HepG2 (cell line): ENCODE measurements around the gene DSCAML1. TPM values are rescaled to one million over a fixed set of nuclear protein-coding genes. Genes with fewer than 3 reads are reported as not detected.

Source experiments
- ATAC-seq: fragments of 200-7000 bp; cut with Tn5 transposase; 3 replicates; pipeline ENCODE4 v1.9.1; 2020; ENCODE audit warnings: mild to moderate bottlenecking, moderate library complexity
- BruUV-seq: library from RNA; stranded (reverse); fragments of 400-500 nt; replicated peaks from 2 replicates; lab custom pipeline; 2021; lab: Mats Ljungman, UMichigan
- CTCF ChIA-PET: fragments of 300-600 bp; formaldehyde crosslinking; extraction: SDS; loops from one replicate; lab custom pipeline; 2021; ENCODE audit warnings: low total read pairs, inconsistent platforms, low intra/inter-chr PET ratio; lab: Yijun Ruan, JAX
- POLR2A ChIA-PET: fragments of 350-600 bp; sonication (Branson Sonifier 250); formaldehyde crosslinking; loops from one replicate; lab custom pipeline; 2020; ENCODE audit warnings: antibody characterized with exemption, inconsistent platforms; lab: Yijun Ruan, JAX
- DNase-seq: peaks from one replicate; pipeline ENCODE4 v3.0.0-alpha.2; 2015; ENCODE audit warnings: low spot score
- FAIRE-seq: peaks from 3 replicates; lab custom pipeline; 2011; peaks lifted over from hg19 to GRCh38; lab: Jason Lieb, UNC
- H2AFZ ChIP-seq: one replicate; pipeline ENCODE4 v1.6.1; 2011; ENCODE audit warnings: low read length, inconsistent platforms
- H3K27ac ChIP-seq: fragments of 300-600 bp; 3 replicates; pipeline ENCODE4 v1.8.0; 2011; ENCODE audit warnings: mixed run types, mild to moderate bottlenecking, mixed read lengths, low read length, inconsistent platforms; ENCODE audit not compliant: insufficient read depth; ENCODE audit errors: extremely low read length
- H3K27me3 ChIP-seq, 2 experiments: fragments of 200-600 bp in 1 of 2; 2 replicates in 1 of 2; 3 replicates in 1 of 2; pipeline versions ENCODE4 v1.6.0 to v1.8.0; 2011; ENCODE audit warnings: low read length in 2 of 2, mild to moderate bottlenecking in 2 of 2, moderate library complexity in 2 of 2, inconsistent platforms in 1 of 2; ENCODE audit not compliant: insufficient read depth in 2 of 2, control insufficient read depth in 1 of 2
- H3K36me3 ChIP-seq, 2 experiments: fragments of 200-600 bp in 1 of 2; replicated peaks in 1 of 2; 2 replicates in 1 of 2; 3 replicates in 1 of 2; pipeline versions ENCODE4 v1.5.1 to v1.8.0; 2011; ENCODE audit warnings: low read length in 2 of 2, inconsistent platforms in 1 of 2; ENCODE audit not compliant: insufficient read depth in 2 of 2, control insufficient read depth in 1 of 2
- H3K4me1 ChIP-seq: 2 replicates; pipeline ENCODE4 v1.5.1; 2012; ENCODE audit warnings: low read length, inconsistent platforms; ENCODE audit not compliant: insufficient read depth
- H3K4me2 ChIP-seq: 2 replicates; pipeline ENCODE4 v1.6.0; 2011; ENCODE audit warnings: low read depth, low read length, inconsistent platforms
- H3K4me3 ChIP-seq, 3 experiments: fragments of 200-600 bp in 1 of 3; sonication (generic), shearing (Covaris generic) in 1 of 3; replicated peaks in 1 of 3; 2 replicates each; pipeline ENCODE4 v1.5.1; 2011 to 2016; ENCODE audit warnings: low read length in 3 of 3, inconsistent platforms in 2 of 3, low read depth in 2 of 3, mild to moderate bottlenecking in 2 of 3, control low read depth in 1 of 3, mixed read lengths in 1 of 3; ENCODE audit not compliant: insufficient read depth in 1 of 3
- H3K79me2 ChIP-seq: one replicate; pipeline ENCODE4 v1.6.1; 2011; ENCODE audit warnings: low read length, inconsistent platforms; ENCODE audit not compliant: insufficient read depth
- H3K9ac ChIP-seq: 2 replicates; pipeline ENCODE4 v1.6.0; 2011; ENCODE audit warnings: mild to moderate bottlenecking, low read depth, low read length, inconsistent platforms; ENCODE audit not compliant: insufficient read depth
- H3K9me3 ChIP-seq: 2 replicates; pipeline ENCODE4 v1.5.1; 2012; ENCODE audit warnings: mild to moderate bottlenecking, low read length
- H4K20me1 ChIP-seq: 2 replicates; pipeline ENCODE4 v1.6.0; 2011; ENCODE audit warnings: inconsistent platforms, mild to moderate bottlenecking, low read length, moderate library complexity; ENCODE audit not compliant: insufficient read depth
- ATRX ChIP-seq: sonication (generic); formaldehyde crosslinking; IDR thresholded peaks from 2 replicates; pipeline ENCODE4 v1.4.0; 2020; ENCODE audit warnings: missing genetic modification reagents, borderline replicate concordance
- ELK4 ChIP-seq: sonication (generic); formaldehyde crosslinking; IDR thresholded peaks from 2 replicates; pipeline ENCODE4 v1.9.0; 2021; ENCODE audit warnings: missing genetic modification reagents, borderline replicate concordance
- KLF13 ChIP-seq: sonication (generic); formaldehyde crosslinking; IDR thresholded peaks from 2 replicates; pipeline ENCODE4 v1.4.0; 2020; ENCODE audit warnings: mild to moderate bottlenecking, missing genetic modification reagents
- MYPOP ChIP-seq: sonication (generic); formaldehyde crosslinking; IDR thresholded peaks from 2 replicates; pipeline ENCODE4 v1.8.1; 2023; ENCODE audit warnings: mild to moderate bottlenecking, moderate library complexity, missing genetic modification reagents
- ZFP62 ChIP-seq: sonication (generic); formaldehyde crosslinking; IDR thresholded peaks from 2 replicates; pipeline ENCODE4 v1.4.0; 2020; ENCODE audit warnings: missing genetic modification reagents
- ZNF253 ChIP-seq: sonication (generic); formaldehyde crosslinking; IDR thresholded peaks from 2 replicates; pipeline ENCODE4 v1.8.0; 2022; ENCODE audit warnings: mild to moderate bottlenecking, missing genetic modification reagents, borderline replicate concordance
- ZNF383 ChIP-seq: sonication (generic); formaldehyde crosslinking; IDR thresholded peaks from 2 replicates; pipeline ENCODE4 v1.4.0; 2020; ENCODE audit warnings: missing genetic modification reagents, mild to moderate bottlenecking, borderline replicate concordance
- ZNF564 ChIP-seq: sonication (generic); formaldehyde crosslinking; IDR thresholded peaks from 2 replicates; pipeline ENCODE4 v1.8.1; 2023; ENCODE audit warnings: mild to moderate bottlenecking, missing genetic modification reagents
- WGBS: methylation state at CpG from one replicate; pipeline ENCODE4 v1.1.6; 2017; ENCODE audit warnings: low lambda C conversion rate; 5-methylcytosine and 5-hydroxymethylcytosine counted together
- in situ Hi-C: cut with HindIII; loops from 2 replicates; pipeline ENCODE4 v1.10.0; 2017; ENCODE audit warnings: low pct_unique_long_range_greater_than_20kb; ENCODE audit not compliant: extremely low pct_ligation_motif_present
- intact Hi-C: fragments of 100-400 bp; cut with micrococcal nuclease; formaldehyde crosslinking; loops from one replicate; pipeline ENCODE4 v1.10.0; 2022; ENCODE audit not compliant: unreplicated experiment
- polyA plus RNA-seq, 8 experiments: library from polyadenylated mRNA; depleted of rRNA in 3 of 8; stranded (reverse) in 7 of 8; unstranded in 1 of 8; fragments of >200 nt; fragmentation: Illumina TruSeq in 4 of 8; extraction: Trizol in 4 of 8; gene quantifications; 2 replicates each; pipeline versions ENCODE4 v1.2.1 to v1.2.3, GENCODE V29; 2011 to 2016; ENCODE audit warnings: low read depth in 4 of 8, missing spikeins in 1 of 8, mixed read lengths in 1 of 8; ENCODE audit not compliant: insufficient read depth in 1 of 8
- total RNA-seq, 5 experiments: library from RNA; depleted of rRNA; stranded (reverse); fragments of >200 nt; fragmentation: Illumina TruSeq; extraction: Trizol; gene quantifications; 2 replicates each; pipeline ENCODE4 v1.2.3, GENCODE V29; 2016; ENCODE audit warnings: low read depth in 1 of 5
- TF ChIP-seq, protein P1 (sequence below): sonication (generic); formaldehyde crosslinking; IDR thresholded peaks from 2 replicates; pipeline ENCODE4 v1.8.0; 2022; ENCODE audit warnings: missing genetic modification reagents, mild to moderate bottlenecking, inconsistent platforms, borderline replicate concordance
- TF ChIP-seq, protein P2 (sequence below): sonication (generic); formaldehyde crosslinking; conservative IDR thresholded peaks from 2 replicates; pipeline ENCODE4 v1.4.0; 2020; ENCODE audit warnings: missing genetic modification reagents

DSCAML1 gene
- total and polyA plus RNA-seq, 2 of the 13 experiments (the other 11 are each of a cell fraction or from before 2014, with no cell fraction given), result 0.29 to 0.40 TPM

- TF ChIP-seq, protein P1, sequence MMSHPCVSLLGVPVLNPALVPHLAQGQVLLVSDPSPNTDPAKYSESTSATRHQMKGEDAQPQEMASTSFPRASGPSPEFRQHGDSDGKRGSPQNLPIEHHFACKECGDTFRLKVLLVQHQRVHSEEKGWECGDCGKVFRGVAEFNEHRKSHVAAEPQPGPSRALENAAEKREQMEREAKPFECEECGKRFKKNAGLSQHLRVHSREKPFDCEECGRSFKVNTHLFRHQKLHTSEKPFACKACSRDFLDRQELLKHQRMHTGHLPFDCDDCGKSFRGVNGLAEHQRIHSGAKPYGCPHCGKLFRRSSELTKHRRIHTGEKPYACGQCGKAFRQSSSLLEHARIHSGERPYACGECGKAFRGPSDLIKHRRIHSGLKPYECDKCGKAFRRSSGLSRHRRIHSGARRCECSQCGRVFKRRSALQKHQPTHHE (CRISPR knock-in tag), result no peak
- TF ChIP-seq, protein P2, sequence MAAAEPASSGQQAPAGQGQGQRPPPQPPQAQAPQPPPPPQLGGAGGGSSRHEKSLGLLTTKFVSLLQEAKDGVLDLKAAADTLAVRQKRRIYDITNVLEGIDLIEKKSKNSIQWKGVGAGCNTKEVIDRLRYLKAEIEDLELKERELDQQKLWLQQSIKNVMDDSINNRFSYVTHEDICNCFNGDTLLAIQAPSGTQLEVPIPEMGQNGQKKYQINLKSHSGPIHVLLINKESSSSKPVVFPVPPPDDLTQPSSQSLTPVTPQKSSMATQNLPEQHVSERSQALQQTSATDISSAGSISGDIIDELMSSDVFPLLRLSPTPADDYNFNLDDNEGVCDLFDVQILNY, result no peak
- TF ChIP-seq ZNF253, result no peak
- TF ChIP-seq ZNF564 (CRISPR knock-in tag), result no peak
- TF ChIP-seq ZFP62, result no peak
- no peak for TF ChIP-seq ELK4 (CRISPR knock-in tag)
- no peak for TF ChIP-seq ZNF383 (CRISPR knock-in tag)
Measured at GRCh38 chr11:117613521-117613920, 183.5 kb downstream of the DSCAML1 start (continued).

- no peak overlapping the region for H3K27ac ChIP-seq
Measured at GRCh38 chr11:117612177-117612576, 184.8 kb downstream of the DSCAML1 start.

More at GRCh38 chr11:117612177-117612576, 184.8 kb downstream of the DSCAML1 start:
- H3K79me2 ChIP-seq, result no peaks in the 10 kb centered on the region
- in situ Hi-C loops (no loop called here), intact Hi-C loops (no loop called here)
- no TSS peak for BruUV-seq
- no peaks in the 10 kb centered on the region for H3K4me1 ChIP-seq
- no peak overlapping the region for H3K9ac ChIP-seq
- no peak overlapping the region for H3K4me2 ChIP-seq
- WGBS, result 20% methylated on average over 7 of the region's 7 CpGs
- TF ChIP-seq MYPOP (CRISPR knock-in tag) (no peak), ATRX (CRISPR knock-in tag) (no peak), KLF13 (no peak)
- no peak overlapping the region for H2AFZ ChIP-seq
- no peaks in the 10 kb centered on the region for H3K36me3 ChIP-seq
- no peak for ATAC-seq
- H3K4me3 ChIP-seq, result no peak overlapping the region
- H3K27me3 ChIP-seq, result peaks cover 0 to 2% of the 10 kb centered on the region in 2 experiments; a peak in 3 of 5 replicates
- POLR2A ChIA-PET, result no interaction called here
- FAIRE-seq, result no peak
- H3K9me3 ChIP-seq, result no peaks in the 10 kb centered on the region
- no peak for DNase-seq
- CTCF ChIA-PET, result no interaction called here
- H4K20me1 ChIP-seq, result no peaks in the 10 kb centered on the region
